HL-60 (cell line): ENCODE measurements around the gene SCG5.

ENCODE experiments used
- GABPA ChIP-seq: IDR thresholded peaks from 2 replicates; pipeline ENCODE4 v1.6.1; 2012; ENCODE audit warnings: low read depth
- POLR2AphosphoS5 ChIP-seq: IDR thresholded peaks from 2 replicates; pipeline ENCODE4 v1.6.1; 2012; ENCODE audit warnings: low read depth
- TF ChIP-seq, protein P1 (sequence below): IDR thresholded peaks from one replicate; pipeline ENCODE4 v1.5.1; 2011; ENCODE audit warnings: low read length, control low read depth, inconsistent platforms; ENCODE audit not compliant: insufficient read depth
- TF ChIP-seq, protein P2 (sequence below): IDR thresholded peaks from 2 replicates; pipeline ENCODE4 v1.6.1; 2012; ENCODE audit warnings: low read depth; ENCODE audit not compliant: insufficient replicate concordance

DNA sequence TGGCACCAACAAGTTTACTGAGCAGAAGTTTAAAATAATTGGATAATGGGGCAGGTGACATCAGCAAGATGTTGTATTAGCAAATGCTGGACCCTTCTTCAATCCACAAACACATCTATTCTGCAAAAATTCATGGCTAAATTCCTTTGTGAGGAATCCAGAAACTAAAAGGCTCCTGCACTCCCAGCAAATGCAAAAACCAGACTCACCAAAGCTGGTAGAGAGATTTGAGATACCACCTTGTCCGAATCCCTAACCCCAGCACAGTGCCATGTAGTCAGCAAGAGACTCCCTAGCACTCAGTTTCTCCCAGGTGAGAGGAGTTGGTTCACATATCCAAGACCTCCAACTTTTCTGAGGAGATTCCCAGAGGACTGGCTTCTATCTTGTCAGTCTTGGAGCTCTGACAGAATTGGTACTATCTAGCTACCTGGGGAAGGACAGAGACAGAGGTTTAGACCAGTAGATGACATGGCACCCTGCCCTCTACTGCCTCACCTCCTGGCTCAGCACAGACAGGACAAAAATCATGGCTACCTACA lies 98.1 kb downstream of the SCG5 start:
- TF ChIP-seq, protein P1, sequence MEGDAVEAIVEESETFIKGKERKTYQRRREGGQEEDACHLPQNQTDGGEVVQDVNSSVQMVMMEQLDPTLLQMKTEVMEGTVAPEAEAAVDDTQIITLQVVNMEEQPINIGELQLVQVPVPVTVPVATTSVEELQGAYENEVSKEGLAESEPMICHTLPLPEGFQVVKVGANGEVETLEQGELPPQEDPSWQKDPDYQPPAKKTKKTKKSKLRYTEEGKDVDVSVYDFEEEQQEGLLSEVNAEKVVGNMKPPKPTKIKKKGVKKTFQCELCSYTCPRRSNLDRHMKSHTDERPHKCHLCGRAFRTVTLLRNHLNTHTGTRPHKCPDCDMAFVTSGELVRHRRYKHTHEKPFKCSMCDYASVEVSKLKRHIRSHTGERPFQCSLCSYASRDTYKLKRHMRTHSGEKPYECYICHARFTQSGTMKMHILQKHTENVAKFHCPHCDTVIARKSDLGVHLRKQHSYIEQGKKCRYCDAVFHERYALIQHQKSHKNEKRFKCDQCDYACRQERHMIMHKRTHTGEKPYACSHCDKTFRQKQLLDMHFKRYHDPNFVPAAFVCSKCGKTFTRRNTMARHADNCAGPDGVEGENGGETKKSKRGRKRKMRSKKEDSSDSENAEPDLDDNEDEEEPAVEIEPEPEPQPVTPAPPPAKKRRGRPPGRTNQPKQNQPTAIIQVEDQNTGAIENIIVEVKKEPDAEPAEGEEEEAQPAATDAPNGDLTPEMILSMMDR: no peak
- TF ChIP-seq POLR2AphosphoS5 (no peak), GABPA (no peak)
- TF ChIP-seq, protein P2, sequence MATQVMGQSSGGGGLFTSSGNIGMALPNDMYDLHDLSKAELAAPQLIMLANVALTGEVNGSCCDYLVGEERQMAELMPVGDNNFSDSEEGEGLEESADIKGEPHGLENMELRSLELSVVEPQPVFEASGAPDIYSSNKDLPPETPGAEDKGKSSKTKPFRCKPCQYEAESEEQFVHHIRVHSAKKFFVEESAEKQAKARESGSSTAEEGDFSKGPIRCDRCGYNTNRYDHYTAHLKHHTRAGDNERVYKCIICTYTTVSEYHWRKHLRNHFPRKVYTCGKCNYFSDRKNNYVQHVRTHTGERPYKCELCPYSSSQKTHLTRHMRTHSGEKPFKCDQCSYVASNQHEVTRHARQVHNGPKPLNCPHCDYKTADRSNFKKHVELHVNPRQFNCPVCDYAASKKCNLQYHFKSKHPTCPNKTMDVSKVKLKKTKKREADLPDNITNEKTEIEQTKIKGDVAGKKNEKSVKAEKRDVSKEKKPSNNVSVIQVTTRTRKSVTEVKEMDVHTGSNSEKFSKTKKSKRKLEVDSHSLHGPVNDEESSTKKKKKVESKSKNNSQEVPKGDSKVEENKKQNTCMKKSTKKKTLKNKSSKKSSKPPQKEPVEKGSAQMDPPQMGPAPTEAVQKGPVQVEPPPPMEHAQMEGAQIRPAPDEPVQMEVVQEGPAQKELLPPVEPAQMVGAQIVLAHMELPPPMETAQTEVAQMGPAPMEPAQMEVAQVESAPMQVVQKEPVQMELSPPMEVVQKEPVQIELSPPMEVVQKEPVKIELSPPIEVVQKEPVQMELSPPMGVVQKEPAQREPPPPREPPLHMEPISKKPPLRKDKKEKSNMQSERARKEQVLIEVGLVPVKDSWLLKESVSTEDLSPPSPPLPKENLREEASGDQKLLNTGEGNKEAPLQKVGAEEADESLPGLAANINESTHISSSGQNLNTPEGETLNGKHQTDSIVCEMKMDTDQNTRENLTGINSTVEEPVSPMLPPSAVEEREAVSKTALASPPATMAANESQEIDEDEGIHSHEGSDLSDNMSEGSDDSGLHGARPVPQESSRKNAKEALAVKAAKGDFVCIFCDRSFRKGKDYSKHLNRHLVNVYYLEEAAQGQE: no peak
